Activated T-helper 17 cell treated with anti-CD3 and anti-CD28 coated beads, Interleukin-2, amount 50 U/mL, for 72 hours (primary cell): Measurements from ENCODE around the gene IDH3G. TPM values are rescaled to one million over a fixed set of nuclear protein-coding genes. Genes with fewer than 3 reads are reported as not detected.
A peak's percentile ranks its signal among the peaks of the same experiment; 100 is the strongest.

ENCODE experiments used
- ATAC-seq: fragments of 150-1000 bp; cut with Tn5 transposase; replicated peaks from 2 replicates; pipeline ENCODE4 v1.10.0; 2021; ENCODE audit warnings: mild to moderate bottlenecking, moderate library complexity
- H3K27ac Mint-ChIP-seq: one replicate; pipeline ENCODE4 v1.8.0; 2022; ENCODE audit warnings: mixed read lengths
- H3K27me3 Mint-ChIP-seq: one replicate; pipeline ENCODE4 v1.8.0; 2022; ENCODE audit warnings: mixed read lengths
- H3K36me3 Mint-ChIP-seq: one replicate; pipeline ENCODE4 v1.8.0; 2022; ENCODE audit warnings: low read depth, mild to moderate bottlenecking, mixed read lengths
- H3K4me1 Mint-ChIP-seq: one replicate; pipeline ENCODE4 v1.8.0; 2022; ENCODE audit warnings: mixed read lengths
- H3K4me3 Mint-ChIP-seq: one replicate; pipeline ENCODE4 v1.8.0; 2022; ENCODE audit warnings: mild to moderate bottlenecking, mixed read lengths
- H3K9me3 Mint-ChIP-seq: one replicate; pipeline ENCODE4 v1.8.0; 2022; ENCODE audit warnings: mixed read lengths
- total RNA-seq, 2 donors: library from RNA; stranded (reverse); gene quantifications; one replicate each; pipeline ENCODE4 v1.2.3, GENCODE V29; 2022

Gene IDH3G
- total RNA-seq, 2 donors from 2014 or later = 62.0 to 82.2 TPM

DNA sequence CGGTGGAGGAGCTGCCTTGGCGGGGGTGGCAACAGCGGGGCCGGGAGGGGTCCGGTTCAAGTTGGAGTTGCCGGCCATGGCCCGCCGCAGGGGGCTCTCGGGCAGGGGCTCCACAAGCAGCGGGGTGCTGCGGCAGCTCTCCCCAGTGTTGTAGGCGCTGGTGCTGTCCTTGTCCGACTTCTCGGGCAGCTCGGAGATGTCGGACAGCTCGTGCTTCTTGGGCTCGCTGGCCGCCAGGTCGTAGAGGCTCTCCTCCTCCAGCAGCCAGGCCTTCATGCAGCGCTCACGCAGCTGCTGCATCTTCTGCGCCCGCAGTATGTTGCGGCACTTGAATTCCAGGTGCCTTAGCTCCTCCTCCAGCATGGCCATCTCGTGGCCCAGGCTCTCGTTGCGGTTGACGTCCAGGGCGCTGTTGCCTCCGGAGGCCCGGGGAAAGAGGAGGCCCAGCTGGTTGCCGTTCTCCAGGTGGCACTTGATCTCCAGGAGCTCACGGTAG is 10.0 kb upstream of the IDH3G start:
- Mint-ChIP-seq H3K36me3 (peaks cover 2% of the 10 kb centered on the region), H3K27ac (no peak overlapping the region), H3K9me3 (no peaks in the 10 kb centered on the region), H3K27me3 (no peaks in the 10 kb centered on the region), H3K4me3 (no peak overlapping the region), H3K4me1 (no peaks in the 10 kb centered on the region)
- ATAC-seq = no peak

DNA sequence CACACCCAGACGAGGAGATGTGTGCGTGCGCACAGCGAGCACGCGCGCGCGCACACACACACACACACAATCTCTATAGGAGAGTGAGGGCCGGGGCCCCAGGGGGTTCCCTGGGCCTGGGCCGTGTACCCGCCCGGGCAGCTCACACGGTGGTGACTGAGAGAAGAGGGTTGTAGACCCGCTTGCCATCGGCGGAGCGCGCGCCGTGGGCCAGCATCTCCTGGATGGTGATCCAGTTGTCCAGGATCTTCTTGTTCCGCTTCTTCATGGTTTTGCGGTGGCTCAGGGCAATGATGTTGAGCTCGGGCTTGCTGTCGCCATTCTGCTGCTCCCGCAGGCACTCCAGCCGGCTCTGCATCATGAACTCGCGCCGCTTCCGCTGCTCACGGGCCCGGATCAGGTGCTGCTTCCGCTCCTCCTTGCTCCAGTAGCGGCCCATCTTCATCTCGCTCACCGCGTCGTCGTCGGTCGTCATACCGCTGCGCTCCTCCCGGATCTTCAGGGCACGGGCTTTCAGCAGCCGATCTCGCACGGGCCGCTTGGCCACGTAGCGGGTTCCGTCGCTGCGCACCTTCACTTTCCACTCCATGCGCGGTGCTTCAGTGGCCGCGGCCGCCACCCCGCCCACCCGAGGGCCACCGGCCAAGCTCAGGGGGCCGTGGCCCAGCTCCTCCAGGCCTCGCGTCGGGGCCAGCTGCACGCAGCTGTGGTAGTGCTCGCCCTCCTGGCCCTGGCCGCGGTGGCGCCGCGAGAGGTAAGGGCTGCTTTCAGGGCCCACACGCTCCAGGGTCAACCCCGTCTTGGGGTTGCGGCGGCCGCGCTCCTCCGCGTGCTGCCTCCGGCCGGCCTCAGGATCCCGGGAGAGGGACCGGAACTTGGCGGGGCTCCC is 9.3 kb upstream of the IDH3G start:
- H3K36me3 Mint-ChIP-seq = peaks cover 8% of the 10 kb centered on the region
- ATAC-seq = no peak
- H3K4me1 Mint-ChIP-seq = no peaks in the 10 kb centered on the region
- no peak overlapping the region for H3K4me3 Mint-ChIP-seq
- no peaks in the 10 kb centered on the region for H3K9me3 Mint-ChIP-seq
- H3K27me3 Mint-ChIP-seq = no peaks in the 10 kb centered on the region
- H3K27ac Mint-ChIP-seq = no peak overlapping the region

DNA sequence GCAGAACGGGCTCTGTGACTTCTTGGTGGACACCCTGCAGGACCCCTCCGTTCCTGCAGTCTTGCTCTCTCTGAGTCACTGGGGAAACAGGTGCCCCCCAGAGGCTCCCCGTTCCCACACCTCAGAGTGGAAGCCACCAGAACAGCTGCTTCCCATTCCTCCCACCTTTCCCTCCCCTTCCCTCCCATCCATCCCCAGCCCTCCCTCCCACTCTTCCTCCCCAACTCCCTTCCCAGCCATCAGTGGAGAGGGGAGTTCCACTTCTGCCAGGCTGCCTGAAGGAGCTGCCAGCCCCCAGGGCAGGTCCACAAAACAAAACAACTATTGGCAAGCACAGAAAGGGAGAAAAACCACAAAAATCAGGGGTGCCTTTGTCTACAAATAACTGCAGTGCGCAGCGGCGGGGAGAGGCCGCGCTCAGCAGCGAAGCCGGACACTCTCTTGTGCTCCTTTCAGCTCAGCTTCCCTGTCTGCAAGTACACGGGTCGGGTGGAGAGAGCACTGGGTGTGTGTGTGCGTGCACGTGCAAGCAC is 8.4 kb upstream of the IDH3G start:
- H3K36me3 Mint-ChIP-seq = peaks cover 14% of the 10 kb centered on the region
- no peaks in the 10 kb centered on the region for H3K9me3 Mint-ChIP-seq
- no peaks in the 10 kb centered on the region for H3K4me1 Mint-ChIP-seq
- no peaks in the 10 kb centered on the region for H3K27me3 Mint-ChIP-seq
- no peak overlapping the region for H3K4me3 Mint-ChIP-seq
- H3K27ac Mint-ChIP-seq = no peak overlapping the region
- no peak for ATAC-seq

DNA sequence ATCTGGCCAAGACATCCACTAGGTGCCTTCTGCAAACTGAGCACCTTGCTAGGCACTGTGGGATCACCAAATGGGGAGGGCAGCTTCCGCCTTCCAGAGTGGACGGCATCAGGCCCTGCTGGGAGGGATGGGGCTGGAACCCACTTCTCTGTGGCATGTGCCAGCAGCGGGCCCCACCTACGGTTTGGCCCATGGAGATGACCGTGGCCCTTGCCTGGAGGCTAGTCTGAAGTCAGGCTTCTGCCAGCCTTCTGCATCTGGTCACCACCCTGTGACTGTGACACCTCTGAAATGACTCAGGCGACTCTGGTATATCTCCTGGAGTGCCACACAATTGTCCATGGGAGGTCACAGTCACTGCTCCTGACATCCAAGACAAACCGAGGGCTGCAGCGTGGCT is 7.5 kb upstream of the IDH3G start:
- Mint-ChIP-seq H3K9me3 (no peaks in the 10 kb centered on the region), H3K4me1 (no peaks in the 10 kb centered on the region), H3K27me3 (no peaks in the 10 kb centered on the region), H3K27ac (no peak overlapping the region), H3K4me3 (no peak overlapping the region), H3K36me3 (peaks cover 20% of the 10 kb centered on the region)
- no peak for ATAC-seq

DNA sequence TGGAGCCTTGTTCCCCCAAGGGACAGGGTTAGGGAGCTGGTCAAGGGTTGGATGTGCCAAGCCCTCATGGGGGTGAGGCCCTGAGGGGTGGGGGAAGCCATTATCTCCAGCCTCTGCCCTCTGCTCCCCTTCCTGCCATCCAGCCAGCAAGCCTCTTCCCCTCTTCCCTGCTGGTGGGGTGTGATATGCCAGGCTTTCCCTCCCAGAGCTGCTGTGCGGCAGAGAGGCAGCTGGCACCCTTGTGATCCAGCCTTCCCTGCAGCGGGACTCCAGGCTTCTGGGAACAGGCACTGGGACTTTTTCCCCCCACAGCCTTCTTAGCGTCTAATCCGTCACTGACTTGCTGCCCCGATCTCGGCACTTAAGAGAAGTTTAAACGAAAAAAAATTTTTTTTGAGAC is 6.6 kb upstream of the IDH3G start:
- no peaks in the 10 kb centered on the region for H3K27me3 Mint-ChIP-seq
- H3K4me1 Mint-ChIP-seq = no peaks in the 10 kb centered on the region
- no peak for ATAC-seq
- H3K4me3 Mint-ChIP-seq = no peak overlapping the region
- H3K27ac Mint-ChIP-seq = no peak overlapping the region
- H3K9me3 Mint-ChIP-seq = no peaks in the 10 kb centered on the region
- peaks cover 30% of the 10 kb centered on the region for H3K36me3 Mint-ChIP-seq

DNA sequence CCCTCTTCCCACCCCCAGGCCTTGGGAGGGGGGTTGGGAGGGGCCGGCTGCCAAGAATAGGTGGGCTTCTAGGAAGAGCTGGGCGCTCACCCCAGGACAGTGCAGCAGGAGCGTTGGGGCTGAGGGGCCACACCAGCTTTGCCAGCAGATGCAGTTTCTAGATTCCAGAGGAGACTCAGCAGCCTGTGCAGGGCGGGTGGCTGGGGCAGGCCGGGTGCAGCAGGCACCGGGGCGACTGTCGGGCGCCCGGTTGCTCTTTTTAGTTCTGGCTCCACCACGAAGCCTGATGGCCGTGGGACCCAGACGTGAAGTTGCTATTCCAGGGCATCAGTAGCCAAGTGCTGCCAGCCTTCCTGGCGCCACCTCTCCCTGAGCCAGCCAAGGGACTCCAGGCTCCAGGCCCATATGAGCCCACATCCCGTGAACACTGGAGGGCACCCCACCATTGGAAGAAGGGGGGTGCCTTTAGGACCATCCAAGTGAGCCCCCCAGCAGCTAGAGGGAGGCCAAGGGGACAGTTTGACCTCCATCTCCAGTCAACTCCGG is 6.1 kb upstream of the IDH3G start:
- Mint-ChIP-seq H3K9me3 (no peaks in the 10 kb centered on the region), H3K4me3 (no peak overlapping the region), H3K27ac (no peak overlapping the region), H3K36me3 (peaks cover 30% of the 10 kb centered on the region), H3K27me3 (no peaks in the 10 kb centered on the region), H3K4me1 (no peaks in the 10 kb centered on the region)
- ATAC-seq = no peak

DNA sequence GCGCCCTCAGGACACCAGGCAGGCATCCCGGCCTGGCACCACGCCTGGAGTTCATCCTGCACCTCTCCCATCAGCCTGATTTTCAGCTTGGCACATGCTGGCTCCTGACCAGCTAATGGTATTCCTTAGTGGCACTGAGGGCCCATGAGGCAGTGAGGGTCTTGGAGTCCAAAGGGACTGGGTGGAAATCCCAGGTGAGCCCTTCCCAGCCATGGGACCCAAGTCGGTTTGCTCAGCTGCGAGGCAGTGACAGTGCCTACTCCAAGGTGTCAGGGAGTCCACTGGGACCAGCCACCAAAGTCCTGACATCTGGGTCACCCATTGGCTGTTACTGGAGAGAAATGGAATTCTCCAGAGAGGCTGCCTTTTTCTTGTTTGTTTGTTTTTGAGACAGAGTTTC is 5.2 kb upstream of the IDH3G start:
- Mint-ChIP-seq H3K4me1 (no peaks in the 10 kb centered on the region), H3K4me3 (no peak overlapping the region), H3K9me3 (no peaks in the 10 kb centered on the region), H3K36me3 (peaks cover 38% of the 10 kb centered on the region), H3K27me3 (no peaks in the 10 kb centered on the region), H3K27ac (no peak overlapping the region)
- ATAC-seq = no peak

DNA sequence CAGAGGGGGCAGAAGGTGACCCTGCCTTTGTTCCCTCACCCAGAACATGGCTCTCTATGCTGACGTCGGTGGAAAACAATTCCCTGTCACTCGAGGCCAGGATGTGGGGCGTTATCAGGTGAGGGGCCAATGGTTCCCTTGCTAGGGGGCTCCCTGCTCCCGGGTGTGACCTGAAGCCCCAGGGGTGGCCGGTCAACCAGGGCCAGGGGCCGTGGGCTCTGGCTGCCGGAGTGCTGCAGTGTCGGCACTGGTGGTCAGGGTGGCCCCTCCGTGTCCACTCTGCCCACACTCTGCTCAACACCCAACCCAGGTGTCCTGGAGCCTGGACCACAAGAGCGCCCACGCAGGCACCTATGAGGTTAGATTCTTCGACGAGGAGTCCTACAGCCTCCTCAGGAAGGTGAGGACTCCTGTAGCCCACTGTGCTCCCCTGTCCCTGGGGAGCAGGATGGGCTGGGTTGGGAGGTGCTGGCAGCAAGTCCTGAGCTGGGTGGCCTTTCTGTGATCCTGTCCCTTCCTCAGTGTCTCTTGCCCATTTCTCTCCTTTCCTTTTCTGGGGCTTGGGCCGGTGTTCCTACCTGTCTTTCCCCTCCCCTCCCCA is 3.3 kb upstream of the IDH3G start:
- peak overlapping the region; percentile 85 for H3K4me3 Mint-ChIP-seq
- no peak overlapping the region for H3K27ac Mint-ChIP-seq
- H3K4me1 Mint-ChIP-seq = no peaks in the 10 kb centered on the region
- H3K36me3 Mint-ChIP-seq = peaks cover 48% of the 10 kb centered on the region
- ATAC-seq = no peak
- H3K9me3 Mint-ChIP-seq = no peaks in the 10 kb centered on the region
- no peaks in the 10 kb centered on the region for H3K27me3 Mint-ChIP-seq

DNA sequence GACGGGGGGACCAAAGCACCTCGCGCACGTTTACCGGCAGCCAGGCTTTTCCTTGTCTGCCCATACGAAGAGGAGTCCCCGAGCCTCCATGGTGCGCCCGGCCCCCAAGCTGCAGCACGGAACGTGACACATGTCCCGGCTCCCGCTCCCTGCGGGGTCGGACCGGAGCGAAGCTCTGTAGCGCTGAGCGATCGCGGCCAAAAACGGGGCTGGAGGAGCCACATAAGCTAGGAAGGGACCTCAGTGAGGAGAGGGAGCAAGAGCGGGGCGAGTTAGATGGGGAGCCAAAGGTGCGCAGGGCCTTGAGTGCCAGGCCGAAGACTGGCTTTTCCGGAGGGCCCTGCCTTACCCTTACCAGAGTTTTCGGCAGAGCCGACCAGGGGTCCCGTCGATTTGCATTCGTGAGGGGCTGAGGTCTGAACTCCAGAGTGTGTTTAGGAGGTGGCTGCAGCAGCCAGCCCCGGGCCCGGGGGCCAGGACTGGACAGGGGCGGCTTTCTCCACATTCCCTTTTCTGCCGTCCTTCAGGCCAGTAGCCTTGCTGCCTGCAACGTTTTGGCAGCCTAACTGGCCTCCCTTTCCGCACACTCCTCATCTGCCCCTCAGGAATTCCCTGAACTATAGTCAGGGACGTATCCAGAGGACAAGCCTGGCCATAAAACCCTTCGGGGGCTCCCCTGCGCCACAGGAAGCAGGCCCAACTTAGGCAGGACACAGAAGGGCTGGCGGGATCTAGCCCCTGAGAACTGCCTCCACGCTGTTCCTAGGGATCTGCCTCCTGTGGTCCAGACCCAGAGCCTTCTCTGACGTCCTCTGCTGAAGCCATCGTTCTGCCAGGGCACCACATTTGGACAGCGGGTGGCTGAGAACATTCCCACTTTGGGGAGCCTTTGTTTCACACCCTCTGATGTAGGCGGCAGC is 982 bp upstream of the IDH3G start:
- peak overlapping the region; percentile 85 for H3K4me3 Mint-ChIP-seq
- H3K4me1 Mint-ChIP-seq = no peaks in the 10 kb centered on the region
- peak; percentile 13 for ATAC-seq
- H3K9me3 Mint-ChIP-seq = no peaks in the 10 kb centered on the region
- no peaks in the 10 kb centered on the region for H3K27me3 Mint-ChIP-seq
- peaks cover 48% of the 10 kb centered on the region for H3K36me3 Mint-ChIP-seq
- peak overlapping the region; percentile 86 for H3K27ac Mint-ChIP-seq

DNA sequence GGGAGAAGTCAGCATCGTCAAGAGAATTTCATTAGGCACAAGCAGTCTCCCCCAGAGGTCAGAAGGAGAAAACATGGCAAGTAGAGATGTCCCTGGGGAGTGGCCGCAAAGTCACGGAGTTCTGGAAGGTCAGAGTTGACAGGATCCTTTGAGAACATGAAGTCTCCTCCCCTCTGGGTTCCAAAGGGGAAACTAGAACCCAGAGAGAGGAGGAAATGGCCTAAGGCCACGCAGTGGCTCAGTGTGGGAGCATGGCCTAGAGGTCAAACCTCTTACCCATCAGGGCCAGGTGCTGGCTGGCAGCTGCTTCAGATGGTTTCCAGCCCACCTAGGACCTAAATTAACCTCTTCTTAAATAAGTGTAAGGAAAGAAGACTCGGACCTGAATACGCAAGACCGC is 884 bp downstream of the IDH3G start:
- no peaks in the 10 kb centered on the region for H3K27me3 Mint-ChIP-seq
- peak overlapping the region; percentile 86 for H3K27ac Mint-ChIP-seq
- H3K4me1 Mint-ChIP-seq = no peaks in the 10 kb centered on the region
- H3K9me3 Mint-ChIP-seq = no peaks in the 10 kb centered on the region
- no peak for ATAC-seq
- peak overlapping the region; percentile 85 for H3K4me3 Mint-ChIP-seq
- peaks cover 38% of the 10 kb centered on the region for H3K36me3 Mint-ChIP-seq

DNA sequence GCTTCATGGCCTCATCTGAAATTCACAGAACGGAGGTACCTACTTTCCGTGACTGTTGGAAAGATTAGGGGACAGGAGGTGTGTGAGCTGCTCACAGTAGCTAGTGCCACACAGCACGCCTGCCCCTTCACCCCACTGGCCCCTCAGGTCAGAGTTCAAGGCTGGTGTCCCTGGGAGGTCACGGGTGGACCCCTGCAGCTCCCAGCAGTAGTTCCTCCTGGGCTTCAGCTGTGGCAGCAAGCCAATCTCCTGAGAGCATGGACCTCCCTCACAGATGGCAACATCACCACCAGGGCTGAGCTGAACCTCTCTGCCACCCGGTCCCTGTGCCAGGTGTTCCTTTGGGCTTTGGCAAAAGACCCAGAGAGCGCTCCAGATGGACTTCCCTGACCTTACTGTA is 1.8 kb downstream of the IDH3G start:
- H3K27me3 Mint-ChIP-seq = no peaks in the 10 kb centered on the region
- H3K4me3 Mint-ChIP-seq = peak overlapping the region; percentile 85
- no peak for ATAC-seq

DNA sequence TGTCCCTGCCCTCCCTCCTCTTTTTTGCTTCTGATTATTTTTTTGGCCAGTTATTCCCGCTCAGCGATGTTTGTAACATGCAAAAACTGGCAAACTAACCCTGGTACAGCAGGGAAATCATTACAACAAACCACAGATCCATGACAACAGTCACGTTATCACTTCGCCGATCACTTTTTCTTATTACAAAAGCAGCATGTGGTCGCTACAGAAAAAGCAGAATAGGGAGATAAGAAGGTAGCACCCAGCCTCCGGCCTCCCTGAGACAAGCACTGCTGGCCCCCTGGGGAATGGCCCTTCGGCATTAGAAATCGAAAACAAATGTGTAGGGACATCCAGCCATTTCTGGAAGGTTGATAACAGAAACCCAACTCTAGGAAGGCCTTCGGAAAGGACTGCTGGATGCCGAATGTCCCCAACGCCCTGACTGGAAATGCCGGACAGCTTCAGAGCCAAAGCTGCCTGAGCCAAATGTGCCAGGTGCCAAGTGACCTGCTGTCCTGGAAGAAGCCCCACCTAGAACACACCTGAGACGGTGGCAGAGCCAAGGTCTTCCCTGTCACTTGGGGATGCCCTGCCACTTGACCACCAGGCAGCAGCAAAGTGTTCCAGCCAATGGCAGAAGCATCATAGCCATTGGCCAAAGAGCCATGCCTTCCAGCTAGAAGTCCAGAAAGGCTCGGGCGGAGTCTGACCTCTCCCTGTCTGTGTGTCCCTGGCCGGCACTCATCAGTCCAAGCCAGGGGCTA is 2.9 kb downstream of the IDH3G start:
- H3K36me3 Mint-ChIP-seq = peaks cover 30% of the 10 kb centered on the region
- no peak for ATAC-seq

More for the DNA sequence above, 1.8 kb downstream of the IDH3G start:
- H3K4me1 Mint-ChIP-seq = no peaks in the 10 kb centered on the region
- H3K9me3 Mint-ChIP-seq = no peaks in the 10 kb centered on the region
- H3K36me3 Mint-ChIP-seq = peaks cover 34% of the 10 kb centered on the region
- no peak overlapping the region for H3K27ac Mint-ChIP-seq

DNA sequence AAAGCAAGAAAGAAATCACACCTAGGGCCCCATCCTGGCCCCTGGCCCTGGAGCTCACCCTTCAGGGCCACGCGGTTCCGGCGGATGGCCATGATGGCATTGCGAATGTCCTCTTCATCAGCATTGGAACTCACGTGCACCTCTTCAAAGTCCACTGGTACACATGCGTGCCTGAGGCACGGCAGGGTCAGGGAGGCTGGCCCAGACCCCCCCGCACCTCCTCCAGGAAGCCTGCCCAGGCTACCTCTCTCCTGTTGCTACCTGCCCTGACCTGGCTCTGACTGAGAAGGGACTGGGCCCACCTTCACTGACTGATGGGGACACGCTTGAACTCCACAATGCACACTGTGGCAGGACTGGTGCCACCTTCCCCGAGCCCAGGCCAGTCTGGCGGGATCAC is 4.5 kb downstream of the IDH3G start:
- Mint-ChIP-seq H3K27me3 (no peaks in the 10 kb centered on the region), H3K27ac (no peak overlapping the region), H3K36me3 (peaks cover 30% of the 10 kb centered on the region), H3K9me3 (no peaks in the 10 kb centered on the region), H3K4me1 (no peaks in the 10 kb centered on the region), H3K4me3 (no peak overlapping the region)
- ATAC-seq = no peak

More for the DNA sequence above, 2.9 kb downstream of the IDH3G start:
- Mint-ChIP-seq H3K4me3 (no peak overlapping the region), H3K9me3 (no peaks in the 10 kb centered on the region), H3K4me1 (no peaks in the 10 kb centered on the region), H3K27ac (no peak overlapping the region), H3K27me3 (no peaks in the 10 kb centered on the region)
